Keratinocyte (primary cell): ENCODE data around the gene NKD1. TPM values are rescaled to one million over a fixed set of nuclear protein-coding genes. Genes with fewer than 3 reads are reported as not detected.

ENCODE experiments used
- DNase-seq: peaks from one replicate; pipeline ENCODE4 v3.0.0-alpha.2; 2011; ENCODE audit warnings: low read depth, missing footprints, low spot score
- FAIRE-seq: peaks from 2 replicates; lab custom pipeline; 2011; peaks lifted over from hg19 to GRCh38; lab: Jason Lieb, UNC
- H2AFZ ChIP-seq: 2 replicates; pipeline ENCODE4 v1.6.0; 2012; ENCODE audit warnings: low read length, control low read depth, inconsistent platforms; ENCODE audit not compliant: control insufficient read depth
- H3K27ac ChIP-seq: 2 replicates; pipeline ENCODE4 v1.5.1; 2011; ENCODE audit warnings: low read length; ENCODE audit not compliant: control insufficient read depth, insufficient read depth
- H3K27me3 ChIP-seq: 3 replicates; pipeline ENCODE4 v1.6.0; 2011; ENCODE audit warnings: low read length; ENCODE audit not compliant: control insufficient read depth, insufficient read depth; ENCODE audit errors: extremely low read depth
- H3K36me3 ChIP-seq, 2 experiments: 2 replicates in 1 of 2; 3 replicates in 1 of 2; pipeline ENCODE4 v1.5.1; 2011; ENCODE audit warnings: low read length in 2 of 2, mild to moderate bottlenecking in 1 of 2; ENCODE audit not compliant: control insufficient read depth in 2 of 2, insufficient read depth in 2 of 2; ENCODE audit errors: extremely low read depth in 1 of 2
- H3K4me1 ChIP-seq: 3 replicates; pipeline ENCODE4 v1.5.1; 2011; ENCODE audit warnings: low read length; ENCODE audit not compliant: control insufficient read depth, insufficient read depth; ENCODE audit errors: extremely low read depth
- H3K4me2 ChIP-seq: 3 replicates; pipeline ENCODE4 v1.6.0; 2011; ENCODE audit warnings: low read depth, low read length; ENCODE audit not compliant: control insufficient read depth, insufficient read depth; ENCODE audit errors: extremely low read depth
- H3K4me3 ChIP-seq, 3 experiments: fragments of 200-600 bp in 1 of 3; sonication (generic) in 1 of 3; 2 replicates in 2 of 3; 3 replicates in 1 of 3; pipeline ENCODE4 v1.5.1; 2011 to 2016; ENCODE audit warnings: low read length in 3 of 3, mild to moderate bottlenecking in 3 of 3, control low read depth in 2 of 3, inconsistent platforms in 1 of 3, low read depth in 1 of 3, mixed read lengths in 1 of 3, mixed run types in 1 of 3, moderate library complexity in 1 of 3; ENCODE audit not compliant: control insufficient read depth in 2 of 3, insufficient read depth in 2 of 3; ENCODE audit errors: extremely low read depth in 1 of 3
- H3K79me2 ChIP-seq: 2 replicates; pipeline ENCODE4 v1.6.0; 2012; ENCODE audit warnings: low read length; ENCODE audit not compliant: control insufficient read depth, insufficient read depth
- H3K9ac ChIP-seq: 3 replicates; pipeline ENCODE4 v1.6.0; 2011; ENCODE audit warnings: low read length; ENCODE audit not compliant: control insufficient read depth, insufficient read depth; ENCODE audit errors: extremely low read depth
- H3K9me1 ChIP-seq: 3 replicates; pipeline ENCODE4 v1.6.0; 2011; ENCODE audit warnings: low read length; ENCODE audit not compliant: control insufficient read depth, insufficient read depth; ENCODE audit errors: extremely low read depth
- H3K9me3 ChIP-seq: 2 replicates; pipeline ENCODE4 v1.5.1; 2012; ENCODE audit warnings: low read depth, low read length; ENCODE audit not compliant: control insufficient read depth
- H4K20me1 ChIP-seq: 3 replicates; pipeline ENCODE4 v1.6.0; 2011; ENCODE audit warnings: low read length; ENCODE audit not compliant: control insufficient read depth, insufficient read depth; ENCODE audit errors: extremely low read depth
- EZH2 ChIP-seq: IDR thresholded peaks from one replicate; pipeline ENCODE4 v1.6.1; 2012; ENCODE audit warnings: inconsistent platforms, mild to moderate bottlenecking, low read length, moderate library complexity
- dilution Hi-C: fragments of 300-500 bp; cut with MboI; formaldehyde crosslinking; loops from one replicate; pipeline ENCODE4 v1.7.0; 2020; ENCODE audit warnings: low sequenced_read_pairs; ENCODE audit not compliant: extremely low pct_ligation_motif_present
- polyA plus RNA-seq, 5 experiments: library from polyadenylated mRNA; depleted of rRNA in 3 of 5; stranded (reverse) in 3 of 5; stranded (forward) in 1 of 5; unstranded in 1 of 5; fragments of >200 nt; gene quantifications; 1 replicate in 1 of 5; 2 replicates in 3 of 5; 3 replicates in 1 of 5; pipeline versions ENCODE4 v1.2.1 to v1.2.3, GENCODE V29; 2011 to 2012; ENCODE audit warnings: missing spikeins in 2 of 5, low read depth in 1 of 5, low replicate concordance in 1 of 5
- TF ChIP-seq, protein P1 (sequence below), 3 experiments: IDR thresholded peaks in 1 of 3; conservative IDR thresholded peaks in 1 of 3; optimal IDR thresholded peaks in 1 of 3; 2 replicates in 2 of 3; 3 replicates in 1 of 3; pipeline versions ENCODE3 to v1.5.1; 2011; ENCODE audit warnings: low read length in 3 of 3, mild to moderate bottlenecking in 3 of 3, moderate library complexity in 2 of 3, control low read depth in 1 of 3, inconsistent platforms in 1 of 3; ENCODE audit not compliant: insufficient read depth in 2 of 3; ENCODE audit errors: extremely low read depth in 1 of 3

NKD1 gene
- polyA plus RNA-seq, 1 donor (not counting 4 experiments of a cell fraction or from before 2014, with no cell fraction given): 0.62 TPM

GRCh38 chr16:50600582-50601283, 52.5 kb downstream of the NKD1 start:
- DNase-seq (no peak), FAIRE-seq (no peak)
- Histone ChIP-seq H3K27ac (no peak overlapping the region), H4K20me1 (no peaks in the 10 kb centered on the region), H2AFZ (no peak overlapping the region), H3K9me1 (no peaks in the 10 kb centered on the region), H3K36me3 (no peaks in the 10 kb centered on the region), H3K27me3 (no peaks in the 10 kb centered on the region), H3K9ac (no peak overlapping the region), H3K79me2 (no peaks in the 10 kb centered on the region), H3K9me3 (no peaks in the 10 kb centered on the region), H3K4me2 (no peak overlapping the region), H3K4me1 (peaks cover 18% of the 10 kb centered on the region), H3K4me3 (no peak overlapping the region)
- dilution Hi-C loops: no loop called here
- TF ChIP-seq, protein P1, sequence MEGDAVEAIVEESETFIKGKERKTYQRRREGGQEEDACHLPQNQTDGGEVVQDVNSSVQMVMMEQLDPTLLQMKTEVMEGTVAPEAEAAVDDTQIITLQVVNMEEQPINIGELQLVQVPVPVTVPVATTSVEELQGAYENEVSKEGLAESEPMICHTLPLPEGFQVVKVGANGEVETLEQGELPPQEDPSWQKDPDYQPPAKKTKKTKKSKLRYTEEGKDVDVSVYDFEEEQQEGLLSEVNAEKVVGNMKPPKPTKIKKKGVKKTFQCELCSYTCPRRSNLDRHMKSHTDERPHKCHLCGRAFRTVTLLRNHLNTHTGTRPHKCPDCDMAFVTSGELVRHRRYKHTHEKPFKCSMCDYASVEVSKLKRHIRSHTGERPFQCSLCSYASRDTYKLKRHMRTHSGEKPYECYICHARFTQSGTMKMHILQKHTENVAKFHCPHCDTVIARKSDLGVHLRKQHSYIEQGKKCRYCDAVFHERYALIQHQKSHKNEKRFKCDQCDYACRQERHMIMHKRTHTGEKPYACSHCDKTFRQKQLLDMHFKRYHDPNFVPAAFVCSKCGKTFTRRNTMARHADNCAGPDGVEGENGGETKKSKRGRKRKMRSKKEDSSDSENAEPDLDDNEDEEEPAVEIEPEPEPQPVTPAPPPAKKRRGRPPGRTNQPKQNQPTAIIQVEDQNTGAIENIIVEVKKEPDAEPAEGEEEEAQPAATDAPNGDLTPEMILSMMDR (optimal IDR thresholded peaks at IDR 0.05 in 1 of 3, IDR thresholded peaks at IDR 0.05 in 1 of 3, conservative IDR thresholded peaks at IDR 0.05 in 1 of 3; ENCODE audit: extremely low read depth in 1 of 3, insufficient read depth in 2 of 3, low read length in 3 of 3): no peak
- TF ChIP-seq EZH2: no peak

DNA sequence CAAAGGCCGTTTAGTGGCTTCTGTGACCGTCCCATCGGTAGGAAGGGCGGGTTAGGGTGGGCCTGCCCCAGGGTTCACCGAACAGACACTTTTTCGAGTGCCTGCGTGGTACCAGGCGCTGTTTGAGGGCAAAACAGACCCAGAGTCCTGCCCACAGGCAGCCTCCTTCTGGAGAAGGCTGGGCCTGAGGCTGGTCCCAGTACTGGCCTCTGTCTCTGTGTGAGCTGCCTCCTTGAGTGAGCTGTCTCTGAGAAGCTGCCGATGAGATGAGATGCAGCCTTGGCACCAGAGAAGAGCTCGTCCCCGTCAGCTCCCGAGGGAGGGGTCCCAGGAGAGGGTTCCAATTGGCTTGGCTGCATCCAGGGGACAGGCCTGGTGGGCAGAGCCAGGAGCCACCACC, 53.1 kb downstream of the NKD1 start:
- Histone ChIP-seq H3K27me3 (no peaks in the 10 kb centered on the region), H3K27ac (no peak overlapping the region), H2AFZ (no peak overlapping the region), H3K4me2 (no peak overlapping the region), H3K4me3 (no peak overlapping the region), H4K20me1 (no peaks in the 10 kb centered on the region), H3K79me2 (no peaks in the 10 kb centered on the region), H3K9ac (no peak overlapping the region), H3K9me3 (no peaks in the 10 kb centered on the region), H3K9me1 (no peaks in the 10 kb centered on the region), H3K36me3 (no peaks in the 10 kb centered on the region), H3K4me1 (peaks cover 18% of the 10 kb centered on the region)
- TF ChIP-seq EZH2: no peak
- TF ChIP-seq, protein P1 (optimal IDR thresholded peaks at IDR 0.05 in 1 of 3, IDR thresholded peaks at IDR 0.05 in 1 of 3, conservative IDR thresholded peaks at IDR 0.05 in 1 of 3; ENCODE audit: extremely low read depth in 1 of 3, insufficient read depth in 2 of 3, low read length in 3 of 3): no peak
- DNase-seq (no peak), FAIRE-seq (no peak)
- dilution Hi-C loops: no loop called here
